ENCODE data around the gene ELMOD1.
"Not testable (repeated sequence)": the region's sequence is repeated elsewhere in the genome, so short reads cannot be mapped to it uniquely, and the experiment has no call there.

Gene ELMOD1

DNA sequence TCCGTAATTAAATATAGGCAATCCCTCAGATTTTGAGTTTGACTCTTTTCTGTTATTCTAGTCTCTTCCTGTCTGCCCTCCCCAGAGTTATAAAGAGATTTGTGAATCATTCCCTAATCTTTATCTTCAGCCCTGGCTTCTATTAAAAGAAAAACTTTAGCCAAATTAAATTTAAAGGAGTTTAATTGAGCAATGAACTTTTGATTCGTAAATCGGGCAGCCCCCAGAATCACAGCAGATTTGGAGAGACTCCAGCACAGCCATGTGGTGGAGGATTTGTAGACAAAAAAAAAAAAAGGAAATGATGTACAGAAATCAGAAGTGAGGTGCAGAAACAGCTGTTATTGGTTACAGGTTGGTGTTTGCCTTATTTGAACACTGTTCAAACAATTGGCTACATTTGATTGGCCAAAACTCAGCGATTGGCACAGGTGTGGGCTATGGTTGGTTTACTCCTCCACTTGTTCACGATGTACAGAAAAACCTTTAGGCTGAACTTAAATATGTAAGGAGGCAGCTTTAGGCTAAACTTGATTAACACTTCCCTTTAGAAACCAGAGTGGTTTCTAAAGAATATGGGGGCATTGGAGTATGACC is 23.1 kb upstream of the ELMOD1 start:
- DNase-seq (ENCODE audit: low read depth): no peak
- no peak overlapping the region for H3K4me3 ChIP-seq (ENCODE audit: low read length)
- TF ChIP-seq, protein P1, sequence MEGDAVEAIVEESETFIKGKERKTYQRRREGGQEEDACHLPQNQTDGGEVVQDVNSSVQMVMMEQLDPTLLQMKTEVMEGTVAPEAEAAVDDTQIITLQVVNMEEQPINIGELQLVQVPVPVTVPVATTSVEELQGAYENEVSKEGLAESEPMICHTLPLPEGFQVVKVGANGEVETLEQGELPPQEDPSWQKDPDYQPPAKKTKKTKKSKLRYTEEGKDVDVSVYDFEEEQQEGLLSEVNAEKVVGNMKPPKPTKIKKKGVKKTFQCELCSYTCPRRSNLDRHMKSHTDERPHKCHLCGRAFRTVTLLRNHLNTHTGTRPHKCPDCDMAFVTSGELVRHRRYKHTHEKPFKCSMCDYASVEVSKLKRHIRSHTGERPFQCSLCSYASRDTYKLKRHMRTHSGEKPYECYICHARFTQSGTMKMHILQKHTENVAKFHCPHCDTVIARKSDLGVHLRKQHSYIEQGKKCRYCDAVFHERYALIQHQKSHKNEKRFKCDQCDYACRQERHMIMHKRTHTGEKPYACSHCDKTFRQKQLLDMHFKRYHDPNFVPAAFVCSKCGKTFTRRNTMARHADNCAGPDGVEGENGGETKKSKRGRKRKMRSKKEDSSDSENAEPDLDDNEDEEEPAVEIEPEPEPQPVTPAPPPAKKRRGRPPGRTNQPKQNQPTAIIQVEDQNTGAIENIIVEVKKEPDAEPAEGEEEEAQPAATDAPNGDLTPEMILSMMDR (conservative IDR thresholded peaks at IDR 0.05; ENCODE audit: low read length): no peak

DNA sequence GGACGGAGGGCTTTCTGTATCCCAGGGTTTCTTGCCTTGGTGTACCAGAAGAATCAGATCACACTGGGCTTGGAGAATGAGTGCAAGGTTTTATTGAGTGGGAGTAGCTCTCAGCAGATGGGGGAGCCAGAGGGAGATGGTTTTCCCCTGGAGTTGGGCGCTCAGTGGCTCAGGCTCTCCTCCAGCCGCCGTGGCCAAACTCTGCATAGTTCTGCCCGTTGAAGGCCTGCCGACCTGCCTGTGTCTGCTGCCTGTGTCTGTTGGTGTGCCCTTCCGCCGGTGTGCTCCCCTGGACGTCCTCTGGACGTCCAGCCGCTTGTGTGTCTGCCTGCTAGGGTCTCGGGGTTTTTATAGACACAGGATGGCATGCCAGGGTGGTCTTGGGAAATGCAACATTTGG is 20.9 kb upstream of the ELMOD1 start:
- no peak for DNase-seq (ENCODE audit: low read depth)
- H3K4me3 ChIP-seq (ENCODE audit: low read length): no peak overlapping the region
- TF ChIP-seq, protein P1 (conservative IDR thresholded peaks at IDR 0.05; ENCODE audit: low read length): no peak

DNA sequence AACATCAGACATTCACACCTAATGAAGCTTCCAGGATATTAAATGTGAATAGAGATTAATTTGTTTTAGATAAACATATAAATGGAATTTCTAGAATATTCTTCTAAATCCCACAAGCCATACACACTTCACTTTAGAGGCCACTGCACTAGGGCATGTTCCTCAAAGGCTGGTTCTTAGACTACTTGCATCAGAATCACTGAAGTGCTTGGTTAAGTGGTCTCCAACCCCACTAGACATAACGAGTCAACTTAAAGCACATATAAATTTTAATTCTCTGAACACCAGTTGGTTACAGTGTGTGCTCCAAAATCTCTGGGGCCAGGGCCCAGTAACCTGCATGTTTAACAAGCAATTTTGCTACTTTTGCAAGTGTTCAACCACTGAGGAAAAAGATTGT is 17.5 kb upstream of the ELMOD1 start:
- DNase-seq (ENCODE audit: low read depth): no peak
- TF ChIP-seq, protein P1 (conservative IDR thresholded peaks at IDR 0.05; ENCODE audit: low read length): no peak
- H3K4me3 ChIP-seq (ENCODE audit: low read length): no peak overlapping the region

DNA sequence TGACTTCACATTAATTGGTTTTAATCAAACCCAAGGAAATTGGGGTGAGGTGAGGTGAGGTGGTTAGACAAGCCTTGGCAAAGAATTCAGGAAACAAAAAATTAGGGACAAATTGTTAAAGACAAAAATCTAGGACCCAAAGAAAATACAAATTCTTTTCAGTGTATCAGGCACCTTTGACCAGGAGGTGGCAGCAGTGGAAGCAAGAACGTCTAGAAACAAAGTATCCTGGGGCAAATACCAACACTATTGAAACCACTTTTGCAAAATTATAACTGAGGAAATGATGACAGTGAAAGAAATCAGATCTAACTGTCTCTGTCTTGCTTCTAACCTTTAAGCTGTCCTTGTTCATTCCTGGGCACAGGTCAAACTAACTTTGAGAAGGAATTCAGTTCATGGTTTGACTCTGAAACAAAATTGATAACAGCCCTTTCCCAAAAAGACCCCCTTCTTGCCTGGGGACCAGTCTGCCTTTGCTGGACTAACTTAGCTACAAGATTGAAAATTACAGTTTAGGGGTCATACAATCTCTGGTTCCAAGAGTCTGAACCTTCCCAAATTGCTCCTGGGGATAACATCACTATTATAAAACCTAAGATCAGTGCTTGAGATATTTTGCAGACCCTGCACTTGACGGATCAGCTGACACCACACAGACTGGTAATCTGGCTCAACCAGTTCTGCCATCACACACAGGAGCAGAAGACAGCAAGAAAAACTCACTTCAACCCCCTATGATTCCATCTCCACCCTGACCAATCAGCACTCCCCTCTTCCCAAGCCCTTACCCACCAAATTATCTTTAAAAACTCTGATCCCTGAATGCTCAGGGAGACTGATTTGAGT is 14.2 kb upstream of the ELMOD1 start:
- not testable (repeated sequence) for H3K4me3 ChIP-seq (ENCODE audit: low read length)
- TF ChIP-seq, protein P1 (conservative IDR thresholded peaks at IDR 0.05; ENCODE audit: low read length): peak; percentile 86
- peak; percentile 56 for DNase-seq (ENCODE audit: low read depth)

DNA sequence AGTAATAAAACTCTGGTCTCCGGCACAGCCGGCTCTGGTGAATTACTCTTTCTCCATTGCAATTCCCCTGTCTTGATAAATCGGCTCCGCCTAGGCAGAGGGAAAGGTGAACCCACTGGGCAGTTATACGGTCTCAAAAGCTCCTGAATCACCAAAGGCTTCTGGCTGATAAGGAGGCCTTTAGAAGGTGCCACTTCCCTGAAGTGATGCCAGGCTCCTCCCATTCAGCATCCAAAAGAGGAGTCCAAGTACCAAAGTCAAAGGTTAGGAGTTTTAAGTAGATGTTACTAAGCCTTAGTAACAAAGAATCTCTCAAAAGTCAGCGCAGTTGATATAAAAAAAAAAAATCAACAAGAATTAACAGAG is 13.6 kb upstream of the ELMOD1 start:
- no peak for DNase-seq (ENCODE audit: low read depth)
- TF ChIP-seq, protein P1 (conservative IDR thresholded peaks at IDR 0.05; ENCODE audit: low read length): no peak
- H3K4me3 ChIP-seq (ENCODE audit: low read length): no peak overlapping the region

DNA sequence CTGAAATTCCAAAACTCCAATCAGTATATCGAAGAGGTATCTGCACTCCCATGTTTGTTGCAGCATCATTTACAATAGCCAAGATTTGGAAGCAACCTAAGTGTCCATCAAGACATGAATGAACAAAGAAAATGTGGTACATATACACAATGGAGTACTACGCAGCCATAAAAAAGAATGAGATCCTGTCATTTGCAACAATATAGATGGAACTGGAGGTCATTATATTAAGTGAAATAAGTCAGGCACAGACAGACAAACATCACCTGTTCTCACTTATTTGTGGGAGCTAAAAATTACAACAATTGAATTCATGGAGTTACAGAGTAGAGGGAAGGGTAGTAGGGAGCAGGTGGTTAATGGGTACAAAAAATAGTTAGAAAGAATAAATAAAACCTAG is 11.8 kb upstream of the ELMOD1 start:
- DNase-seq (ENCODE audit: low read depth); H3K4me3 ChIP-seq (ENCODE audit: low read length): not testable (repeated sequence)

DNA sequence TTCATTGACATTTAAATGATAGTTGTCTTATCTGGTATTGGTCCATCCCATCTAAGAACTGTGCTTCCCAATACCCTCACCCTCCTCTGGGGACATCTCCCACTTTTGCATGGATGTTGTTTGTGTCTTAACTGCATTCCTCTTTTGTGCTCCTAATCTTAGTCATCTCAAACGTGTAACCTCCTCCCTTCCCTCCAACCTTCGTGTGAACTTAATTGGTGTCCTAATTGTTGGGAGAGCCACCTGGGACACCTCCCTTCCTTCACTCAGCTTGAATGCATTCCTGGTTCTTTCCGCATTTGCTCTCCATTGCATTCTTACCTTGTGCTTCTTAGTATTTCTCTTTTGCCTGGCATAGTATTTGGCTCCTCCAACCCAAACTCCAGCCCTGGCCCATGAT is 9.8 kb upstream of the ELMOD1 start:
- H3K4me3 ChIP-seq (ENCODE audit: low read length): no peak overlapping the region
- TF ChIP-seq, protein P1 (conservative IDR thresholded peaks at IDR 0.05; ENCODE audit: low read length): no peak
- DNase-seq (ENCODE audit: low read depth): no peak

Data from AG10803 (cell line).